GM18499 (cell line): ENCODE measurements around the gene SOX13.

ENCODE experiments used
- ATAC-seq: cut with Tn5 transposase; IDR thresholded peaks from one replicate; pipeline ENCODE4 v1.9.1; 2021; ENCODE audit warnings: moderate number of reproducible peaks; ENCODE audit not compliant: insufficient read depth, unreplicated experiment

Gene SOX13

GRCh38 chr1:204176049-204176448, 103.1 kb downstream of the SOX13 start:
- no peak for ATAC-seq

GRCh38 chr1:204177133-204177532, 104.2 kb downstream of the SOX13 start:
- ATAC-seq = no peak
